Gastroesophageal sphincter (tissue), 3 donors: Measurements from ENCODE around the gene MKI67.

Experiments
- CTCF ChIP-seq, 4 experiments: fragments of 200-600 bp in 2 of 4; fragments of 450-650 bp in 2 of 4; sonication (generic) in 1 of 4; IDR thresholded peaks; one replicate each; pipeline ENCODE4 v1.5.1; 2017 to 2019; ENCODE audit warnings: antibody characterized with exemption in 4 of 4, mild to moderate bottlenecking in 2 of 4, moderate library complexity in 2 of 4
- POLR2A ChIP-seq, 2 donors: fragments of 450-650 bp; IDR thresholded peaks; one replicate each; pipeline ENCODE4 v1.6.1; 2017; ENCODE audit warnings: antibody characterized with exemption in 2 of 2, mild to moderate bottlenecking in 2 of 2, moderate library complexity in 1 of 2
- POLR2AphosphoS5 ChIP-seq: sonication (generic); formaldehyde crosslinking; IDR thresholded peaks from one replicate; pipeline ENCODE4 v1.6.1; 2017; ENCODE audit warnings: antibody characterized with exemption

DNA sequence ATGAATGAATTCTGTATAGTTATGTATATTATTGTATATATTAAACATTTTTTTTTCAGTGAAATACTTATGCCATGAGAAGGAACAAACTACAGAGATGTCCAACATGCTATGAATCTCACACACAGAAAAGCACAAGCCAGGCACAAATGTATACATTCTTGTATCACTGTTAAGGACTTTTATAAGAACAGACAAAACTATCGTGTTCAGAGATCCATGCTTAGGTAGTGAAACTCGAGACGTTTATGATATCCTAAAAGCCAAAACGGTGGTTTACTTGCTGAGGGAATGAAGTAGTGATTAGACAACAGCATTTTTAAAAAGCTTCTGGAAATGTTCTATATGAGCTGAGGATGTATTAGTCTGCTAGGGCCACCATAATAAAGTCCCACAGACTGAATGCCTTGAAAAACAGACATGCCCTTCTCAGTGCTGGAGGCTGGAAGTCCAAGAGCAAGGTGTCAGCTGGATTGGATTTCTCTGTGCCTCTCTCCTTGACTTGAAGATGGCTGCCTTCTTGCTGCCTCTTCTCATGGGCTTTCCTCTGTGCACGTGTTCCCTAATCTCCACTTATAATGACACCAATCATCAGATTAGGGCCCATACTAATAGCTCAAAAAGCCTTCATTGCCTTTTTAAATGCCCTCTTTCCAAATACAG, 4.3 kb downstream of the MKI67 start:
- no peak for TF ChIP-seq POLR2AphosphoS5
- no peak for TF ChIP-seq POLR2A (IDR thresholded peaks at IDR 0.05)
- no peak for TF ChIP-seq CTCF (IDR thresholded peaks at IDR 0.05)
